Effector memory CD8-positive, alpha-beta T cell (primary cell): ENCODE results near the gene HIRA.
"Not testable (repeated sequence)": the region's sequence is repeated elsewhere in the genome, so short reads cannot be mapped to it uniquely, and the experiment has no call there.

Experiments used
- ATAC-seq: fragments of 150-1000 bp; cut with Tn5 transposase; replicated peaks from 2 replicates; pipeline ENCODE4 v1.10.0; 2021; ENCODE audit warnings: mild to moderate bottlenecking, moderate library complexity
- DNase-seq, 3 experiments: peaks; one replicate each; pipeline ENCODE4 v3.0.0; 2021
- H3K27ac Mint-ChIP-seq, 2 donors: one replicate each; pipeline ENCODE4 v1.8.0; 2022; ENCODE audit warnings: mild to moderate bottlenecking in 2 of 2, mixed read lengths in 2 of 2, moderate library complexity in 2 of 2
- H3K27me3 Mint-ChIP-seq, 2 donors: one replicate each; pipeline ENCODE4 v1.8.0; 2022; ENCODE audit warnings: mixed read lengths in 2 of 2
- H3K36me3 Mint-ChIP-seq: one replicate; pipeline ENCODE4 v1.8.0; 2022; ENCODE audit warnings: mild to moderate bottlenecking, moderate library complexity, mixed read lengths; ENCODE audit not compliant: insufficient read depth
- H3K4me1 Mint-ChIP-seq, 2 donors: one replicate each; pipeline ENCODE4 v1.8.0; 2022; ENCODE audit warnings: low read depth in 2 of 2, mixed read lengths in 2 of 2
- H3K4me3 Mint-ChIP-seq, 2 donors: one replicate each; pipeline ENCODE4 v1.8.0; 2022; ENCODE audit warnings: mild to moderate bottlenecking in 2 of 2, mixed read lengths in 2 of 2, moderate library complexity in 2 of 2
- H3K9me3 Mint-ChIP-seq, 2 donors: one replicate each; pipeline ENCODE4 v1.8.0; 2022; ENCODE audit warnings: mixed read lengths in 2 of 2

Gene HIRA

DNA sequence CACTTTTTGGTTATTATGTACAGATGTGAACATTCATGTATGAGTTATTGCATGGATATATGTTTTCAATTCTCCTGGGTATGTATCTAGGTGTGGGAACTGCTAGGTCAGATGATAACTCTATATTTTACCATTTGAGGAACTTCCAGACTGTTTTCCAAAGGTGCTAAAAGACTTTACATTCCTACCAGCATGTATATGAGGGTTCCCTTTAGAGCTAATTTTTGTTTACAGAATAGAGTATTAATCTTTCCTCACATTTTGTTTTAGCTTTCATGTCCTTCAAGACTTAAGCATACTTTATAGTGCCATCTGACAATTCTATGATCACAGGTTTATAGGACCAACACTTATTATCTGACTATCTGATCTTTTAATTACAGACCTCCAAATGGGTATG, 59.6 kb downstream of the HIRA start:
- no peaks in the 10 kb centered on the region for H3K27me3 Mint-ChIP-seq
- H3K36me3 Mint-ChIP-seq, result peaks cover 50% of the 10 kb centered on the region
- no peaks in the 10 kb centered on the region for H3K9me3 Mint-ChIP-seq
- no peak for DNase-seq
- H3K4me1 Mint-ChIP-seq, result no peaks in the 10 kb centered on the region
- no peak for ATAC-seq
- H3K27ac Mint-ChIP-seq, result peak overlapping the region in 1 of 2 donors; percentile 2
- no peak overlapping the region for H3K4me3 Mint-ChIP-seq

- no peak overlapping the region for H3K27ac Mint-ChIP-seq
These were observed 62.7 kb downstream of the HIRA start for GRCh38 chr22:19368876-19369275.

GRCh38 chr22:19367763-19368367, 63.7 kb downstream of the HIRA start:
- ATAC-seq, result no peak
- H3K36me3 Mint-ChIP-seq, result peaks cover 43% of the 10 kb centered on the region

More at GRCh38 chr22:19368876-19369275, 62.7 kb downstream of the HIRA start:
- Mint-ChIP-seq H3K27me3 (no peaks in the 10 kb centered on the region), H3K4me3 (no peak overlapping the region), H3K36me3 (peaks cover 42% of the 10 kb centered on the region), H3K4me1 (peaks cover 0 to 3% of the 10 kb centered on the region in 2 donors), H3K9me3 (no peaks in the 10 kb centered on the region)
- no peak for ATAC-seq
- DNase-seq, result no peak

DNA sequence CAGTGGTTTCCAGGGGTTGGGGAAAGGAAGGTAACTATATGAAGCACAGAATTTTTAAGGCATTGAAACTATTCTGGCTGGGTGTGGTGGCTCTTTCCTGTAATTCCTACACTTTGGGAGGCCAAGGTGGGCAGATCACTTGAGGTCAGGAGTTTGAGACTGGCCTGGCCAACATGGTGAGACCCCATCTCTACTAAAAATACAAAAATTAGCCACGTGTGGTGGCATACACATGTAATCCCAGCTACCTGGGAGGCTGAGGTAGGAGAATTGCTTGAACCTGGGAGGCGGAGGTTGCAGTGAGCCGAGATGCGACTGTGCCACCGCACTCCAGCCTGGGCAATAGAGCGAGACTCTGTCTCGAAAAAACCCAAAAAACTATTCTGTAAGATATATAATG, 68.0 kb downstream of the HIRA start:
- not testable (repeated sequence) for DNase-seq, H3K4me1 Mint-ChIP-seq, H3K9me3 Mint-ChIP-seq, H3K27me3 Mint-ChIP-seq, H3K4me3 Mint-ChIP-seq, ATAC-seq
- Mint-ChIP-seq H3K27ac (peak overlapping the region in 1 of 2 donors; percentile 71), H3K36me3 (peaks cover 61% of the 10 kb centered on the region)

More at GRCh38 chr22:19367763-19368367, 63.7 kb downstream of the HIRA start:
- Mint-ChIP-seq H3K4me3 (no peak overlapping the region), H3K27me3 (no peaks in the 10 kb centered on the region), H3K9me3 (no peaks in the 10 kb centered on the region), H3K27ac (peak overlapping the region in 1 of 2 donors; percentile 75), H3K4me1 (peaks cover 0 to 3% of the 10 kb centered on the region in 2 donors)
- no peak for DNase-seq

DNA sequence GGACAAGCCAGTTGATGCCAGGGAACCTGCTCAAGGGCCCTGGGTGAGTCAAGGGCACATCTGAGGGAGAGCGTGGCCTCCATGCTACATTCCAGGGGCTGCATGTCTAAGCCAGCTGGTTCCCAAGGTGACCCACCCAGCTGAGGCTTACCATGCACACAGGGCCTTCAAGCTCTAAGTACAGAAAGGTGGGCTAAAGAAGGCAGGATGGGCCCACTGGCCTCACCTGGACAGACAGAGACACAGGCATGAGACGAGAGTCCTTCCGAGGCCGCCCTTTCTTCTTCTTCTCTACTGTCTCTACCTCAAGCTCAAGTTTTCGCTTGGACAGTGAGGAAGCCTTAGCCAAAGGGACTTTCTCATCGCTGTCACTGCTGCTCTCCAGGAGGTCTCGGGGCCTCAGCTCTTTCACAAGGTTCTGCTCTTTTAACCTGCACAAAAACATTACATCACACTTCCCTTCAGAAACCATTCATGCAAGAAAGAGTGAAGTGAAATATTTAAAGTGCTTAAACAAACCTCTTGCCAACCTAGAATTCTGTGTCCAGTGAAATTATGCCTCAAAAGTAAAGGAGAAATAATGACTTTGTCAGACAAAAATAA, 69.9 kb downstream of the HIRA start:
- Mint-ChIP-seq H3K4me1 (peaks cover 0 to 3% of the 10 kb centered on the region in 2 donors), H3K36me3 (peaks cover 64% of the 10 kb centered on the region), H3K4me3 (no peak overlapping the region), H3K27me3 (no peaks in the 10 kb centered on the region), H3K27ac (peak overlapping the region; percentile 11 to 22), H3K9me3 (no peaks in the 10 kb centered on the region)
- DNase-seq (no peak), ATAC-seq (peak; percentile 52)

- ATAC-seq, result no peak
- Mint-ChIP-seq H3K9me3 (no peaks in the 10 kb centered on the region), H3K27me3 (no peaks in the 10 kb centered on the region), H3K4me3 (no peak overlapping the region), H3K27ac (peak overlapping the region; percentile 11 to 20), H3K4me1 (peaks cover 0 to 3% of the 10 kb centered on the region in 2 donors), H3K36me3 (peaks cover 70% of the 10 kb centered on the region)
- no peak for DNase-seq
These were observed 70.7 kb downstream of the HIRA start for GRCh38 chr22:19360862-19361261.

DNA sequence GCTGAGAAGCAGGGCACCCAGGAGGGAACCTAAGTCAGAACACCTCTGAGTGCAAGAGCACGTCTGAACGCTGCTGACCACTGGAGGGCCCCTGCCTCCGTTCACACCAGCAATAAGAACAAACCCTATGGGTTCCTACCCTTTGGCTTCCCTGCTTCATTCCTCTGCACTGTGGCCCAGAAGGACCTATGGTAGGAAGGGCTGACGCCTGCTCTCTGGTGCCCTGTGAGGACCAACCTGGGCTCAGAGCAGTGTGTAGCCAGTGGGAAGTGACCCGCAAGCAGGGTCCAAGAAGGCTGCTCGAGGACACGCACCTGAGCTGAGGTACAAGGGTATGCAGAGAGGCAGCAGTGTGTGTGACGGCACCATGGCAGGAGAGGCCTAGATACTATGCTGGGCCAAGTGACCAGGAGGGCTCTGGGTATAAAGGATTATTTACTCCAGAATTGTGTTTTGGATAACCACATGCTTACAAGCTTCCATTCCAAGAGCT, 71.2 kb downstream of the HIRA start:
- Mint-ChIP-seq H3K36me3 (peaks cover 68% of the 10 kb centered on the region), H3K4me1 (peaks cover 0 to 3% of the 10 kb centered on the region in 2 donors)
- no peak for ATAC-seq

DNA sequence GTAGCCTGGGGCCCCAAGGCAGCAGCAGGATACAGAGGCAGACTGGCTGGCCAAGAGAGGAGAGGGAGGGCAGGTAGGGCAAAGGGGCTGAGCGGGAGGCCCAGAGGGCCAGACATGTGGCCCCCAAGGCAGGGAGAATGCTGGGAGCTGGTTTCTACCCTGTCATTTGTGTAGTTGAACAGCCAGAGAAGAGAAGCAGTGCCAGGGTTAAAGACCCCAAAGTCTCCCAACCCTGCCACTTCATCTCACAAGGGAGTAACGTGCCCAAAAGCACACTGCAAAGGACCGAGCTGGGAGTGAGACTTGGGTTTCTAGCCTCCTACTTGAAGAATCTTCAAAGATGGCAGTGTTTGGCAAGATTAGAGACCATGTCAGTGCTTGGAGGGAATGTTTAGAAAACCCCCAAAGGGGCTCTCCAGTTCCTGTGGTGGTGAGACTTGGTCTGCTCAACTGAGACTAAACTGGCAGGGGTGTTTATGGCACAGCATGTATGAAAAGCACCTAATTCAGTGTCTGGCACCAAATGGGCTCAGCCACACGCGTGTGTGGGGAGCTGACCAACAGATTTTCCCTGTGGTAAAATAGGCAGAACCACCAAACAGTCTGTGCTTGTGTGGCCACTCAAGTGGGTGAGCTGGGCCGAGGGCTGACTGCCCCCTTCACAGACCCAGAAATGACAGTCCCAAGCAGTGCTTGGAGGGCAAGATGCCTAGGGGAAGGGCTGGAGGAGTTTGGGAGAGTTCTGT, 71.8 kb downstream of the HIRA start:
- Mint-ChIP-seq H3K27me3 (no peaks in the 10 kb centered on the region), H3K4me1 (no peaks in the 10 kb centered on the region), H3K4me3 (no peak overlapping the region), H3K27ac (peak overlapping the region in 1 of 2 donors; percentile 41), H3K9me3 (no peaks in the 10 kb centered on the region), H3K36me3 (peaks cover 70% of the 10 kb centered on the region)
- no peak for ATAC-seq
- no peak for DNase-seq

More for the DNA sequence above, 71.2 kb downstream of the HIRA start:
- Mint-ChIP-seq H3K4me3 (no peak overlapping the region), H3K9me3 (no peaks in the 10 kb centered on the region), H3K27ac (peak overlapping the region; percentile 11 to 20), H3K27me3 (no peaks in the 10 kb centered on the region)
- DNase-seq, result no peak

GRCh38 chr22:19358703-19359553, 72.6 kb downstream of the HIRA start:
- DNase-seq (no peak), ATAC-seq (no peak)
- H3K9me3 Mint-ChIP-seq, result no peaks in the 10 kb centered on the region
- H3K4me1 Mint-ChIP-seq, result no peaks in the 10 kb centered on the region
- no peak overlapping the region for H3K4me3 Mint-ChIP-seq
- peak overlapping the region in 1 of 2 donors; percentile 74 for H3K27ac Mint-ChIP-seq
- peaks cover 68% of the 10 kb centered on the region for H3K36me3 Mint-ChIP-seq
- H3K27me3 Mint-ChIP-seq, result no peaks in the 10 kb centered on the region

GRCh38 chr22:19358195-19358594, 73.3 kb downstream of the HIRA start:
- Mint-ChIP-seq H3K4me1 (no peaks in the 10 kb centered on the region), H3K36me3 (peaks cover 60% of the 10 kb centered on the region), H3K27ac (peak overlapping the region; percentile 39 to 74), H3K4me3 (no peak overlapping the region), H3K9me3 (no peaks in the 10 kb centered on the region), H3K27me3 (no peaks in the 10 kb centered on the region)
- no peak for DNase-seq
- ATAC-seq, result no peak

DNA sequence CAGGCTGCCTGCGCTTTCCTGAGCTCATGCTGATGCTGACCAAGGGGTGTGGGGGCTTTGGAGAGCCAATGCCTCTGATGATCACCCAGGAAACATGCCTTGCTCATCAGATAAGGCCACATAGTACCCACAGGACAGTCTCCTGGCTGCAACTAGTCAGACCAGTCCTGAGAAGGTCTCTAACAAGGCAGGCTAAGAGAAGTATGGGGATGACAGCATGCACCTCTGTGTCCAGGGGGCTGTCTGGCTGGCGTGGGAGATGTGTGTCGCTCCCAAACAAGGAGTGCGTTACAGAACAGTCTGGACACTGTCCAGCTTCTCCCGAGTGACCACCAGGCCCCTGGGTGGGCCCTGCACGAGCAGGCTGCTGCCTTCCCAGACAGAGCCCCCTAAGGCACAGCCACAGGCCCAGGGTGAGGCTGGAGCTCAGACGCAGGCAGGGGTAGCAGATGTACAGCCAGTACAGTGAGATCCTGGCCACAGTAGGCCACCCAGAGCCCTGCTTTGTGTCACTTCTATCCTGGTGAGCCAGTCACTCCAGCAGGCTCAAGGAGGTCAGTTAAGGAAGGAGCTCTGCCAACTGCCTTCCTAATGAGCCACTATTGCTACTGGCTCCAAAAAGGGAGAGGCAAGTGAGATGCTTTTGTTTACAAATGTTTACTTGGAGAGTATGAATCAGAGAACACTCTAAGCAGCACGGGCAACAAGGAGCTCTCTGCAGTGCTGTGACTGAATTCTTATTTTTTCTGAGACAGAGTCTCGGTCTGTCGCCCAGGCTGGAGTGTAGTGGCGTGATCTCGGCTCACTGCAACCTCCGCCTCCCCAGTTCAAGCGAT, 74.0 kb downstream of the HIRA start:
- no peak overlapping the region for H3K4me3 Mint-ChIP-seq
- H3K27ac Mint-ChIP-seq, result peak overlapping the region; percentile 39 to 74
- ATAC-seq, result no peak
- H3K4me1 Mint-ChIP-seq, result no peaks in the 10 kb centered on the region
- H3K9me3 Mint-ChIP-seq, result no peaks in the 10 kb centered on the region
- H3K27me3 Mint-ChIP-seq, result no peaks in the 10 kb centered on the region
- no peak for DNase-seq
- H3K36me3 Mint-ChIP-seq, result peaks cover 57% of the 10 kb centered on the region

DNA sequence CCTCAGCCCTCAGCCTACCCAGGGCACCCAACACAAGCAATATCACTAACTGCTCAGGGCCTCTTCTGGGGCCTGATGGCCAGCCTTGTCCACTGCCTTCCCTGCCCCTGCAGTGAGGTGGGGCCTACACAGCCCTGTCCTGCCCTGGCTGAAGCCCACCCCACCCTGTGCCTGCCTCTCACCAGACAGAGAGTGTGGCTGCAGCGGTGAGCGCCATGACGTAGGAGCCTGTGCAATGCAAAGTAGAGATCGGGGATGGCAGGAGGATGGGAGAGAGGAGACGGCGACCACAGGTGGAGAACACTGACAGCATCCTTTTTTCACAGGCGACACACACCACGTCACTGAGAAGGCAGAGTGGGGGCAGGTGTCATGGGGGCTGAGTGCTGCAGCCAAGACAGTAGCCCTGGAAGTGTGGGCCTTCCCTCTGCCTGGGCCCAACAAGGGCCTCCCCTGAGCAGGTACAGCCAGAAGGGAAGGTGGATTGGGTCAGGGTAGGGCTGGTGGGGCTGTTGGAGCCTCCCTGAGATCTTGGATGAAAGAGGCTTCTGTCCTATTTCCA, 74.7 kb downstream of the HIRA start:
- H3K27ac Mint-ChIP-seq, result peak overlapping the region in 1 of 2 donors; percentile 35
- DNase-seq (no peak), ATAC-seq (no peak)
- H3K4me1 Mint-ChIP-seq, result no peaks in the 10 kb centered on the region
- no peaks in the 10 kb centered on the region for H3K9me3 Mint-ChIP-seq
- no peak overlapping the region for H3K4me3 Mint-ChIP-seq
- no peaks in the 10 kb centered on the region for H3K27me3 Mint-ChIP-seq
- peaks cover 59% of the 10 kb centered on the region for H3K36me3 Mint-ChIP-seq
